Measurements from ENCODE around the gene MAPRE2. TPM values are rescaled to one million over a fixed set of nuclear protein-coding genes. Genes with fewer than 3 reads are reported as not detected.

Gene MAPRE2
- total RNA-seq, 4 donors from 2014 or later = 22.2 to 32.2 (median 24.5) TPM

- peak; percentile 78 for DNase-seq (ENCODE audit: extremely low spot score)
- intact Hi-C loops (cut with DNase I) = no loop called here
- H3K27me3 ChIP-seq = no peaks in the 10 kb centered on the region
- no peaks in the 10 kb centered on the region for H3K9me3 ChIP-seq
- no peaks in the 10 kb centered on the region for H3K36me3 ChIP-seq
- WGBS = 70% methylated on average over 8 of the region's 8 CpGs
- peak overlapping the region; percentile 11 to 57 (median 50) for H3K27ac ChIP-seq (replicated peaks in 1 of 4)
- TF ChIP-seq EP300 (IDR thresholded peaks at IDR 0.05) (no peak), CTCF (IDR thresholded peaks at IDR 0.05) (no peak), POLR2A (IDR thresholded peaks at IDR 0.05; ENCODE audit: low read depth) (no peak), POLR2AphosphoS5 (IDR thresholded peaks at IDR 0.05) (no peak)
- H3K4me1 ChIP-seq = peaks cover 59 to 64% (median 62%) of the 10 kb centered on the region in 4 donors
- H3K4me3 ChIP-seq = peak overlapping the region in 1 of 4 donors; percentile 0
Observed at GRCh38 chr18:35049111-35050027, 8.2 kb downstream of the MAPRE2 start.

- H3K4me1 ChIP-seq = peaks cover 51 to 57% (median 55%) of the 10 kb centered on the region in 4 donors
- DNase-seq (ENCODE audit: extremely low spot score) = no peak
Observed at GRCh38 chr18:35050028-35050546, 8.9 kb downstream of the MAPRE2 start.

GRCh38 chr18:35050705-35051195 lies 9.5 kb downstream of the MAPRE2 start:
- Histone ChIP-seq H3K9me3 (no peaks in the 10 kb centered on the region), H3K27me3 (no peaks in the 10 kb centered on the region), H3K4me1 (peaks cover 45 to 50% (median 48%) of the 10 kb centered on the region in 4 donors), H3K36me3 (no peaks in the 10 kb centered on the region), H3K4me3 (peak overlapping the region; percentile 0 to 27 (median 4)), H3K27ac (replicated peaks in 1 of 4) (peak overlapping the region; percentile 11 to 57 (median 50))
- TF ChIP-seq POLR2AphosphoS5 (IDR thresholded peaks at IDR 0.05) = no peak
- no peak for TF ChIP-seq EP300 (IDR thresholded peaks at IDR 0.05)
- no peak for TF ChIP-seq CTCF (IDR thresholded peaks at IDR 0.05)
- TF ChIP-seq POLR2A (IDR thresholded peaks at IDR 0.05; ENCODE audit: low read depth) = no peak
- intact Hi-C loops (cut with DNase I) = no loop called here
- 47% methylated on average over 2 of the region's 2 CpGs for WGBS
- no peak for DNase-seq (ENCODE audit: extremely low spot score)

More at GRCh38 chr18:35050028-35050546, 8.9 kb downstream of the MAPRE2 start:
- intact Hi-C loops (cut with DNase I) = no loop called here
- 67% methylated on average over 1 of the region's 1 CpG for WGBS
- H3K27ac ChIP-seq (replicated peaks in 1 of 4) = peak overlapping the region; percentile 11 to 57 (median 50)
- no peaks in the 10 kb centered on the region for H3K27me3 ChIP-seq
- no peaks in the 10 kb centered on the region for H3K36me3 ChIP-seq
- TF ChIP-seq CTCF (IDR thresholded peaks at IDR 0.05) (no peak), EP300 (IDR thresholded peaks at IDR 0.05) (no peak), POLR2A (IDR thresholded peaks at IDR 0.05; ENCODE audit: low read depth) (no peak), POLR2AphosphoS5 (IDR thresholded peaks at IDR 0.05) (no peak)
- H3K9me3 ChIP-seq = no peaks in the 10 kb centered on the region
- peak overlapping the region in 3 of 4 donors; percentile 0 to 27 (median 7) for H3K4me3 ChIP-seq

GRCh38 chr18:35051641-35052377 lies 10.6 kb downstream of the MAPRE2 start:
- H3K27ac ChIP-seq (replicated peaks in 1 of 4) = peak overlapping the region in 2 of 4 donors; percentile 11 to 57
- H3K4me1 ChIP-seq = peaks cover 36 to 39% (median 38%) of the 10 kb centered on the region in 4 donors
- intact Hi-C loops (cut with DNase I) = no loop called here

More at GRCh38 chr18:35051641-35052377, 10.6 kb downstream of the MAPRE2 start:
- H3K36me3 ChIP-seq = no peaks in the 10 kb centered on the region
- peak; percentile 29 for DNase-seq (ENCODE audit: extremely low spot score)
- no peaks in the 10 kb centered on the region for H3K27me3 ChIP-seq
- no peaks in the 10 kb centered on the region for H3K9me3 ChIP-seq
- no peak overlapping the region for H3K4me3 ChIP-seq
- TF ChIP-seq POLR2AphosphoS5 (IDR thresholded peaks at IDR 0.05) = peak in 1 of 2 donors; percentile 22
- TF ChIP-seq EP300 (IDR thresholded peaks at IDR 0.05) = no peak
- TF ChIP-seq POLR2A (IDR thresholded peaks at IDR 0.05; ENCODE audit: low read depth) = no peak
- 77% methylated on average over 2 of the region's 2 CpGs for WGBS
